Stimulated activated CD4-positive, alpha-beta T cell treated with anti-CD3 and anti-CD28 coated beads, Interleukin-15, amount 100 ng/mL, for 24 hours (primary cell): Measurements from ENCODE around the gene PLB1.

Experiments used
- DNase-seq: peaks from one replicate; pipeline ENCODE4 v3.0.0-alpha.2; 2020

The PLB1 gene

GRCh38 chr2:28616396-28616999, 120.6 kb downstream of the PLB1 start:
- no peak for DNase-seq

GRCh38 chr2:28617502-28618184, 121.8 kb downstream of the PLB1 start:
- no peak for DNase-seq

GRCh38 chr2:28618221-28619141, 122.6 kb downstream of the PLB1 start:
- no peak for DNase-seq

GRCh38 chr2:28619213-28620196, 123.6 kb downstream of the PLB1 start:
- no peak for DNase-seq

GRCh38 chr2:28620291-28620793, 124.5 kb downstream of the PLB1 start:
- DNase-seq = no peak

- no peak for DNase-seq
Observed at GRCh38 chr2:28620801-28621171, 124.9 kb downstream of the PLB1 start.

GRCh38 chr2:28621172-28622100, 125.6 kb downstream of the PLB1 start:
- peak; percentile 74 for DNase-seq

- DNase-seq = no peak
Observed at GRCh38 chr2:28622101-28622499, 126.2 kb downstream of the PLB1 start.

GRCh38 chr2:28623582-28624405, 127.9 kb downstream of the PLB1 start:
- DNase-seq = no peak

- no peak for DNase-seq
Observed at GRCh38 chr2:28624436-28624792, 128.6 kb downstream of the PLB1 start.

GRCh38 chr2:28624793-28625701, 129.2 kb downstream of the PLB1 start:
- DNase-seq = peak; percentile 81

- no peak for DNase-seq
Observed at GRCh38 chr2:28626376-28626775, 130.5 kb downstream of the PLB1 start.

- no peak for DNase-seq
Observed at GRCh38 chr2:28626891-28627421, 131.1 kb downstream of the PLB1 start.

GRCh38 chr2:28627722-28628480, 132.0 kb downstream of the PLB1 start:
- DNase-seq = no peak

GRCh38 chr2:28628506-28628905, 132.6 kb downstream of the PLB1 start:
- DNase-seq = no peak

- no peak for DNase-seq
Observed at GRCh38 chr2:28628987-28629386, 133.1 kb downstream of the PLB1 start.

- no peak for DNase-seq
Observed at GRCh38 chr2:28629910-28630309, 134.1 kb downstream of the PLB1 start.

GRCh38 chr2:28630341-28630740, 134.5 kb downstream of the PLB1 start:
- no peak for DNase-seq
